Activated T-helper 1 cell treated with Interleukin-2 at 50 U/mL for 16 hours (primary cell): ENCODE measurements around the gene EIF4G3.
A peak's percentile ranks its signal among the peaks of the same experiment; 100 is the strongest.
"Not testable (repeated sequence)": the region's sequence is repeated elsewhere in the genome, so short reads cannot be mapped to it uniquely, and the experiment has no call there.

ENCODE experiments used
- DNase-seq: peaks from one replicate; pipeline ENCODE4 v3.0.0-alpha.2; 2020; ENCODE audit warnings: low read depth

The EIF4G3 gene

DNA sequence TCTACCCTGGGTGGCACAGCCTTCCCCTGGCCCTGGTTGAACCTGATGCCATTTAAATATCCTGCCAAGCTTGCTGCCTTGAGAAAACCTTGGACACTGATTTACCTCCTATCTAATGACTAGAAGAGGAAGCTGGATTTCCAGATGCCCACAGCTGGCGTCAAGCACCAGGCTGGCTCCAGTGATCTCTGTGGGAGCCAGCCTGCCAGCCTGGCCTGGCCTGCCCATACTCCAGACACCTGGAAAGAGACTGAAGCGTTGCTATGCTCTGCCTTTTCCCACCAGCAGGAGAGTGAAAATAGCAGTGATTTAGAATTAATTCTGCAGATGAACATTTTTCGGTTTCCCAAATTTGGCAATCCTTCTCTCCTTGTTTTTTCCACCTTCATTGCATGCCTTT lies 11.5 kb upstream of the EIF4G3 start:
- DNase-seq, result no peak

DNA sequence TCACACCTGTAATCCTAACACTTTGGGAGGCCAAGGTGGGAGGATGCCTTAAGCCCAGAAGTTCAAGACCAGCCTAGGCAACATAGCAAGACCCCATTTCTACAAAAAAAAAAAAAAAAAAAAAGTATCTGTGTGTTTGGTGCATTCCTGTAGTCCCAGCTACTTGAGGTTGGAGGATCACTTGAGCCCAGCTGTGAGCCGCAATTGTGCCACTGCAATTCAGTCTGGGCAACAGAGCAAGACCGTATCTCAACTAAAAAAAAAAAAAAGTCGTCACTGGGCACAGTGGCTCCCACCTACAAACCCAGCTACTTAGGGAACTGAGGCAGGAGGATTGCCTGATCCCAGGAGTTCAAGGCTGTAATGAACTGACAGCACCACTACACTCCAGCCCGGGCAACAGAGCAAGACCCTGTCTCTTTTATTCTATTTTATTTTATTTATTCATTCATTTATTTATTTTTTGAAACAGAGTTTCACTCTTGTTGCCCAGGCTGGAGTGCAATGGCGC lies 8.6 kb upstream of the EIF4G3 start:
- no peak for DNase-seq

DNA sequence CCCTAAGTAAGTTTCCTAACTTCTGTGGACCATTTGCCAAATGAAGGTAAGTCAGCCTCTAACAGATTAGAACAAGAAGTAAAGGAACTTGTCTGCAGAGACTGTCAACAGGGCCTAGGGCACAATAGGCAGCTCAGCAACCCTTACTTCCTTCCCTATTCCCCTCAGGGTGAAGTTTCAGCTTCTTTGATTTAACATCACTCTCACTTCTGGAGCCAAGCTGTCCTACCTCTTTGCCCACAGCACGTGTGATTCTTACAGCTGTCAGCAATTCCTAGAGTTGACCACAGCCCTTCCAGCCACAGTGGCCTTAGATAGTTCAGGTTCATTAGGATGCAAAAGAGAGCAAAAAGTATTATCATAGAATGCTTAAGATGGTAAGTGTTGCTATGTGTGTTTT lies 7.6 kb upstream of the EIF4G3 start:
- no peak for DNase-seq

DNA sequence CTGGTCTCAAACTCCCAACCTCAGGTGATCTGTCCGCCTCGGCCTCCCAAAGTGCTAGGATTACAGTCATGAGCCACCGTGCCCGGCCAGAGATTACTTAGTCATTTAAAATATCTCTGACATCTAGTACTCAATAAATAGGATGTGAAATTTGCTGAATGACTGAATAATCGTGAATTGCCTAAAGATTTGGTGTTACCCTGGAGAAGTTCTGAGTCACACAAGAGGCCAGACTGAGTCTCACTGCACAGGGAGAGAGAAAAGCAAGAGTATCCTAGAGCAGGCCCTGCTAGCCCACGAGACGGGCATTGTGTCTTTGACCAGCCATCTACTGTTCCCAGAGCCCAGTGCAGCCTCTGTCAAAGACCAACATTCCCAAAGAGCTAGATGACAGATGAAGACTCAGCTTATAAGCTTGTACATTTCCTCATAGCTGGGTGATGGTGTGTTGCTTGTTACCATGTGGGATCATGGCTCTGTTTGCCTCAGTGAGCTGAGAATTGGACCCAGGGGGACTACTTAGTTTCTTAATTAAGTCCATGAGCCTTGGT lies 5.6 kb upstream of the EIF4G3 start:
- no peak for DNase-seq

DNA sequence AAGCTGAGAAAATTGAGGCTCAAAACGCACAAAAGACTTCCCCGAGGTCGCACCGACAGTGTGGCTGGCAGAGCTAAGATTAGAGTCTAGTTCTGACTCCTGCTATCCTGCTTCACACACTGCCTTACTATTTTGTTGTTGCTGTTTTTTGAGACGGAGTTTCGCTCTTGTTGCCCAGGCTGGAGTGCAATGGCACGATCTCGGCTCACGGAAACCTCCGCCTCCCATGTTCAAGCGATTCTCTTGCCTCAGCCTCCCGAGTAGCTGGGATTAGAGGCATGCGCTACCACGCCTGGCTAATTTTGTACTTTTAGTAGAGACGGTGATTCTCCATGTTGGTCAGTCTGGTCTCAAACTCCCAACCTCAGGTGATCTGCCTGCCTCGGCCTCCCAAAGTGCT lies 1.6 kb upstream of the EIF4G3 start:
- not testable (repeated sequence) for DNase-seq

DNA sequence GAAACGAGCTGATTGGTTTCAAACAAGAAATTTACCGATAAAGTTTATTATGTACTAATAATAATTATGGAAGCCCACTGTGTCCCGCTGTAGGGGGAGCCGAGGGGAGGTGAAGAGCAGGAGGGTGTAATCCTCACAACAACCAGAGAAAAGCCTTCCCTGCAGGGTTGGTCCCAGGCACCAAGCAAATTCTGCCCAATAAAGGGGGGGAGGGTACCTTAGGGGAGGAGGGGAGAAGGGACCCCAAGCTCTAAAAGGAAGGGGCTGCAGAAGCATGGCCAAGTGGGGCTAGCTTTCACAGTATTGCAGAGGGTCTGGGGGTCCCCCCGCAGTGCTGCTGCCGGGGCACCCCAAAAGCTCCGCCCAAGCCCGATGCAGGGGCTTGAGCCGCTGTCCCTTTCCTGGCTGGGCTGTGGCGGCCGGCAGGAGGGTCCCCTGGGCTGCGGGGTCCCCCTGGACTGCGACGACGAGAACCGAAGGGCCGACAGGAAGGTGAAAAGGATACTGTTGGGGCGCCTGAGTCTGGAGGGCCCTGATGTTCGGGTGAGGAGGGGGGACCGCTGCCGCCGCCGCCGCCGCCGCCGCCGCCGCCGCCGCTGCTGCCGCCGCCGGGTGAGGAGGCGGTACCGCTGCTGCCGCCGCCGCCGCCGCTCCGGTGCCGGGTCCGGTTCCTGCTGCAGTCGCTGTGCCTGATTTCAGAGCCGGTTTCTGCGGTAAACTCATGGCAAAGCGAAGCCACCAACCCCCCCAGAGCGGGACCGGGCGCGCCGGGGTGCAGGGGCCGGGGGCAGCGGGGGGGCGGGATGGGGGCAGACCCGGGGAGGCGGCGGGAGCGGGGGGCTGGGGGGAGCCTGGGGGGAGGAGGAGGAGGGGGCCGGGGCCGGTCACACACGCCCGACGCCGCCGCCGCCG lies 771 bp downstream of the EIF4G3 start:
- peak; percentile 30 for DNase-seq

DNA sequence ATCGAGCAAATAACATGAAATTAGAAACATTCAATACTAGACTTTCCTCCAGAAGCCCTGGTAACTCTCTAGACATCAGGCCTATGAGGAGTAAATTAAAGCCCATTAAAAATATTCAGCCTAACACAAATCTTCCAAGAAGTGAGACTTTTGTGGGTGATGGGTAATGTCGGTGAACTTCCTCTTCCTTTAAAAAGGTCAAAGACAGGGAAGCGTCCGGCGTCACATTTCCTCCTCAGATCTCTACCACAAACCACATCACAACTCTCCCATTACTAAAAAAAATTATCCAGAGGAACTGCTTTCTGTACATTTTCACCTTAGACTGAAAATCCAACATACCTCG lies 1.4 kb downstream of the EIF4G3 start:
- DNase-seq, result no peak

DNA sequence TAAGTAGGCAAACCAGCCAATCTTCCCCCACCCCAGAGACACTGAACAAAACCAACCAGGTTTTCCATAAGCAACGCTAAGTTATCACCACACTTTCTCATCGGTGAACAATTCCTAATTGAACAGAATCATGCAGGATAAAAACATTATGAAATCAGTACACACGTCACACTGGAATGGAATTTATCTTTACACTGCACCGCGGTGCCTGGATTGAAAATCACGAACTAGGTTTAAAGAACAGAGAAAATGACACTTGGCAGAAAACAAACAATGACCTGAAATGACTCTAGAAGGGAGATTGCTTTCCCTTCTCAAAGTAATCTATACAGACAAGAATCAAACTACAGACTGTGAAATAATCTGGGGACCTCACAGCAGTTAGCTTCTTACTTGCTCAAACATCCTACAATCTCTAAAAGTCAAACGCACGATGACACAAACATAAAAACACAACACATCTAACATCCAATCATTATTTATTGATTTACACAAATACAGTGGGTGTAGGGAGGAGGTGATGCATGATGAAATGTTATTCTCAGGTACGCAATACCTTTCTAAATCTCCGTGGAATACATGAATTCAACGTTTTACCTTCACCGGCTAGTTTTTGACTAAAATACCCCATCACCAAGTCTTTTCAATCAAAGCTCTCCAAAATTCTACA lies 1.9 kb downstream of the EIF4G3 start:
- no peak for DNase-seq

DNA sequence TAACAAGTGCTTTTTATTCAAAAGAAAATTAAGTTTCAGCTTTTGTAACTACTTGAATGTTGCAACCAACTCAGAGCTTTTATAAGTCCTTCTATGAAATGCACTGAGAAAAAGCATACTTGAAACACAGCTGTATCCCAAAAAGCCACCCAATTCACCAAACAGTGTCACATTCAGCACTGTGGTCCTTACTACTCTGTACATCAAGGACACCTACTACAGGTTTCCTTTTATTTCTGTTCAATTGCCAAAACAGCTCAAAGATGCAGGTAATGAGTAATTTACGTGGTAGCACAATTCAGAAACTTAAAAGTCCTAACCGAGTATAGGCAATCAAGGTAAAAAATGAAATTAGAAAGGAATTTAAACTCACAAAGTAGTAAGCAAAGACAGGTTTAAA lies 2.5 kb downstream of the EIF4G3 start:
- DNase-seq, result no peak

DNA sequence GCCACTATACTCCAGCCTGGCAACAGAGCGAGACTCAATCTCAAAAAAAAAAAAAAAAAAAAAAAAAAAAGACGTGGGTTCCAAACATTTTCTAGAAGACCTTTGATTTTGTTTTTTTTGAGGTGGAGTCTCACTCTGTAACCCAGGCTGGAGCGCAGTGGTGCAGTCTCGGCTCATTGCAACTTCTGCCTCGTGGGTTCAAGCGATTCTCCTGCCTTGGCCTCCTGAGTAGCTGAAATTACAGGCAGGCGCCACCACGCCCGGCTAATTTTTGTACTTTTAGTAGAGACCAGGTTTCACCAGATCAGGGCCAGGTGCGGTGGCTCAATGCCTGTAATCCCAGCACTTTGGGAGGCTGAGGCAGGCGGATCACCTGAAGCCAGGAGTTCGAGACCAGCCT lies 3.6 kb downstream of the EIF4G3 start:
- not testable (repeated sequence) for DNase-seq

DNA sequence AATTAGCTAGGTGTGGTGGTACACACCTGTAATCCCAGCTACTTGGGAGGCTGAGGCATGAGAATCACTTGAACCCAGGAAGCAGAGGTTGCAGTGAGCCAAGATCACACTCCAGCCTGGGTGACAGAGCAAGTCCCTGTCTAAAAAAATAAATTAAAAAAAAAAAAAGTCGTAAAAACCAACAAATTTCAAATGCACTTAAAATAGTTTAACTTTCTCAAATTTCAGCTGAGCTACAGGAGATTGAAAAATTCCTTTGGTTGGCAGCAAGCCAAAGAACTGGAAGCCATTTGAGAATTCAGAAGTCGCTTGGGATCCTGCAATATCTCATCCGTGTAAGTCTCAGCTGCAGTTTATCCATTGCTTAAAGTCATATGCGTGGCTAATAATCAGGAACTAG lies 5.9 kb downstream of the EIF4G3 start:
- not testable (repeated sequence) for DNase-seq

DNA sequence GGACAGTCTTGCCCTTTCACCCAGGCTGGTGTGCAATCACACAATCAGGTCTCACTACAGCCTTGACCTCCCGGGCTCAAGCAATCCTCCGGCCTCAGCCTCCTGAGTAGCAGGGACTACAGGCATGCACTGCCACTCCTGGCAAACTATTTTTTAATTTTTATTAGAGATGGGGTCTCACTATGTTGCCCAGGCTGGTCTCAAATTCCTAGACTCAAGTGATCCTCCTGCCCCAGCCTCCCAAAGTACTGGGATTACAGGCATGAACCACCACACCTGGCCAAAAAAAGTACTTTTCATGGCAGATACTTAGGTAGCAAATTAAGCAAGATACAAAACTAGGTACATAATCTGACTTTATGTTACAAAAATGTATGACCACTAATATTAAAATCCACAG lies 8.3 kb downstream of the EIF4G3 start:
- no peak for DNase-seq

DNA sequence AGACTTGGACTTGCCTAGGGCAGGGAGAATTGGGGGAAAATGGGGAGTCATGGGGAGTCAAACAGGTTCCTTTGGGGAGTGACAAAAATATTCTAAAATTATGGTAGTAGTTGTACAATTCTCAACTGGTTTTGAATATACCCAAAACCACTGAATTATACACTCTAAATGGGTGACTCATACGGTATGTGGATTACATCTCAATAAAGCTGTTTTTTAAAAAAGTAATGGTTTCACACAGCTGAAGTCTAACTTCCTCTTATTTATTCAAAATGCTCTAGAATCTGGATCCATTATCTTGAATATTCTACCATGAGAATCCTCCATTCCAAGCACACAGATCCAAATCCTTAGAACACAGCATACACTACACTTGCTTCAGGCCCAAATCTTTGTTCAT lies 11.1 kb downstream of the EIF4G3 start:
- DNase-seq, result no peak

DNA sequence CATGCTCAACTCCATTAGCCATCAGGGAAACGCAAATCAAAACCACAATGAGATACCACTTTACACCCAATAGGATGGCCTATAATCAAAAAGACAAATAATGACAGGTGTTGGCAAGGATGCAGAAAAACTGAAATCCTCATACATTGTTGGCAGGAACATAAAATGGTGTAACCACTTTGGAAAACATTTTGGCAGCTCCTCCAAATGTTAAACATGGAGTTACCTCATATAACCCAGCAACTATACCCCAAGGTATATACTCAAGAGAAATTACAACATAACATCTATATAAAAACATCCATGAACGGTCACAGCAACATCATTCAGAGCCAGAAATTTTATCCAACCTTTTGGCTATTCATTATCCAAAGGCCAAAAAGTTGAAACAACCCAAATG lies 11.6 kb downstream of the EIF4G3 start:
- no peak for DNase-seq

DNA sequence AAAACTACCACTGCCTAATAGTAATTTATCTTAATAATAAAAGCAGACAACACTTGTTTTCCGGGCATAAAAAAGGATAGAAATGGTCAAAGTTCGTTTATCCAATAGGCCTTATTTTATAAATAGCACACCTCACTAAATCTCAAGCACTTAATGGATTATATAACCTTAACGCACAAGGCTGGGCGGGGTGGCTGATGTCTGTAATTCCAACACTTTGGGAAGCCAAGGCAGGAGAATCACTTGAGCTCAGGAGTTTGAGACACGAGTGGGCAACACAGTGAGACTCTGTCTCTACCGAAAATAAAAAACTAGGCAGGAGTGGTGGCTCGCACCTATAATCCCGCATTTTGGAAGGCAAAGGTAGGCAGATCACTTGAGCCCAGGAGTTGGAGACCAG lies 12.4 kb downstream of the EIF4G3 start:
- DNase-seq, result no peak

DNA sequence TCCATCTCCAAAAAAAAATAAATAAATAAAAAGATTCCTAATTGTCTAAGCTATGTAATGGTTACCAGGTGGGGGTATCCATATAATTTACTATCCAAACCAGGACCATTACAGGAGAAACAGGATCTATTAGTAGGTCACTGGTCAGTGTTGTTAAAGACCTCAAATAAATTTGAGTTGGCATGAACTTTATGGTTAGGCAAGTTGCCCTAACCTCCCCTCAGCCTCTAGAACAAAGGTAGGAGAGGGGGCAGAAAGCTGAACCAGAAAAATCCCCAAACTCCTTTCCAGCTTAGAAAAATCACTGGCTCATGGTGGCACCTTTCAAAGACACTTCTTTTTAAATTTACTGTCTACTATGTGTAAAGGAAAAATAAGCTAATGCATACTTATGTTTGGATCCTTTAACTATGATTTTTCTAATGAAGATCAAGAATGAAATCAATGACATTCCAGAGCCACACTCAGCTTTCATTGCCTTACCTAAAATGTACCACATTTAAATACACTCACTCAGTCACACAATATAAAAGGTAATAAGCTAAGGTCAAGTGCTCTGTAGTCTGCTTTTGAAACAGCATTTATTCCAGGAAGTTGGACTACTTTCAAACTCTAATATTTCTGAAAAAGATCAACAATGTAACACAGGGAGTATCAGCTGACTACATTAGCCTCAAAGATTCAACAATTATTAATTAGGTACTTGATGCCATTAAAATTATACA lies 13.8 kb downstream of the EIF4G3 start:
- DNase-seq, result no peak

DNA sequence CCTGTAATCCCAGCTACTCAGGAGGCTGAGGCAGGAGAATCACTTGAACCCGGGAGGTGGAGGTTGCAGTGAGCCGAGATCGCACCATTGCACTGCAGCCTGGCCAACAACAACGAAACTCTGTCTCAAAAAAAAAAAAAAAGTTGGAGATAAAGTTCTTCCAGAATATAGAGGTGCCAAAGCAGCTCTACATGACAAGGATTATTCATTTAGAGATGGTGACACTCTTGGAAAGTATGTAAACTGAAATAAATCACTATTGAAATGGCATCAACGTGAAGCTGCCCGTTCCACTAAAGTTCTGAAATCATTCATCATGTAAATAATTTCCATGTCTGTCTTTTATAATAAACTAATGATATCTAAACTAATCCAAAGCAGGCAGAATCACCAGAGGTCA lies 14.9 kb downstream of the EIF4G3 start:
- no peak for DNase-seq

DNA sequence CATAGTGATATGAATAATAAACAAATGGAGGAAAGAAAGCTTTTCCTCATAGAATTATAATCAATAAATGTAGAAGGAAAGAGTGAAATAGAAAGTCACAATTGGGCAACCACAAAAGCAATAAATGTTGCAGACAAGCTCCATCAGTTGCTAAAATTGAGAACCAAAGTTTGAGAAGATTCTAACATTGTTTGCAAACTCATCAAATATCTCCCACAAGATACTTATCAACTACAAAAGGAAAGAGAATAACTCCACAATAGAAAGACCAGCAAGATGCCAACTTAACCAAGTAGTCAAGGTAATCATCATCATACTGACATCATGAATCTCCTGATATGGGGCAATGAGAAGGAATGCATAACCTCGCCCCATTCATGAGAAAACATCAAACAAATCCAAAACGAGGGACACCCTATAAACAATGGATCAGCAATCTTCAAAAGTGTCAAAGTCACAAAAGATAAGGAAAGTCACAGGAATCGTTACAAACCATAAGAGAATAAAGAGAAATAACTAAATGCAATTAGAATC lies 16.4 kb downstream of the EIF4G3 start:
- DNase-seq, result no peak

DNA sequence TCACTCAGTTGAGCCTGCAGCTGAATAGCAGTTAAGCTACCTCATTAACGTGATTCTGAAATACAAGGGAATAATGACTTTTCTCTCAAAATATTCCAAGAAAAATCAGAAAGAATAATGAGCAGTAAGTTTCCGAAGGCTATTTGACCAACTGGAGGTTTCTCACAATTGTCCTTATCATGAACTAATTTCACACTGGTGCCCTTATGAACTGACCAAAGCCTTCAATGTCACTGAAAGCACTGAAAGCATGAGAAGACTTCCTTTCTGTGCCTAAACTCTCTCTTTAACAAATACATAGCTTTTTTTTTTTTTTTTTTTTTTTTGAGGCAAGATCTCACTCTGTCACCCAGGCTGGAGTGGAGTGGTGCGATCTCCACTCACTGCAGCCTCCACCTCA lies 18.8 kb downstream of the EIF4G3 start:
- DNase-seq, result no peak

DNA sequence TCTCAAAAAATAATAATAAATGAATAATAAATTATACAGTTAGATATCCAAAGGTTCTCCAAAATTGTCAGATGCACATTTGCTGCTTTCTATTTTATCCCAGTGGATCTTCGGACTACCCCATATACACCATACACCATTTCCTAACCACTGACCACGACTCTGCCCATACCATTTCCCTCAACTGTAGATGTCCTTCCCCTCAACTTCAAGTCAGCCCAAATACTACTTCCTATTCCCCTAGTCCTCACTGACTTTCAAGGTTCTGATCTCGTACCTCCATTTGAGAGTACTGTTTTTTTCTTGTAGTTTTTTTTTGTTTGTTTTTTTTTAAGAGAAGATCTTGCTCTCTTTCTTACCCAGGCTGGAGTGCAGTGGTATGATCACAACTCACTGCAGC lies 19.6 kb downstream of the EIF4G3 start:
- DNase-seq, result no peak

DNA sequence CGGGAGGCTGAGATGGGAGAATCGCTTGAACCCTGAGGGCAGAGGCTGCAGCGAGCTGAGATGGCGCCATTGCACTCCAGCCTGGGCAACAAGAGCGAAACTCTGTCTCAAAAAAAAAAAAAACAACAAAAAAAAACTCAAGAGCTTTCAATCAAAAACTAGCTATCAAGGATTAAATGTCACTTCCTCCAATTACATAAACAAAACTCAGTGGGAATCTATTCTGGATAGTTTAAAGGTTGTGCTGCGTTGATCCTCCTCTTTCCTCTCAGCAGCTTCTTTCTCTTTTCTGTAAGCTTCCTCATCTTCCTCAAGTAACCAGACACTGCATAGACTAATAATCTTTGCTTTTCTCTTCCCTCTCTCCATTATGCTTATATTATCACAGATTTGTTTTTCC lies 20.7 kb downstream of the EIF4G3 start:
- no peak for DNase-seq

DNA sequence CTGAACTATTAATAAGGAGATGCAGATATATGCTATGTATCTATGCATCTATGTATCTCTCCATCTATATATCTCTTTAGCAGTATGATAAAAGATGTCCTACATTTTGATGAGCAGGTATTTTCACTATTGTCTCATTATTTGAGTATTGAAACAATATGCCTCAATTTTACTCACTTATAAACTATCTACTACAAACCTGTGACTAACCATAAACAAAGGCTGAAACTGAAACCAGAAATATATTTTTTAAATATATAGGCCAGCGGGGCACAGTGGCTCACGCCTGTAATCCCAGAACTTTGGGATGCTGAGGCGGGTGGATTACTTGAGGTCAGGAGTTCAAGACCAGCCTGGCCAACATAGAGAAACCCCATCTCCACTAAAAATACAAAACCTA lies 22.0 kb downstream of the EIF4G3 start:
- no peak for DNase-seq
